Endometrial microvascular endothelial cells (primary cell): ENCODE results near the gene MYLK. TPM values are rescaled to one million over a fixed set of nuclear protein-coding genes. Genes with fewer than 3 reads are reported as not detected.
"Not testable (repeated sequence)": the region's sequence is repeated elsewhere in the genome, so short reads cannot be mapped to it uniquely, and the experiment has no call there.

ENCODE experiments used
- in situ Hi-C: cut with HindIII; loops from 2 replicates; pipeline ENCODE4 v1.10.0; 2017; ENCODE audit warnings: low sequenced_read_pairs, low pct_unique_long_range_greater_than_20kb; ENCODE audit errors: inconsistent ontology term
- total RNA-seq: library from RNA; depleted of rRNA; stranded (reverse); fragments of >200 nt; gene quantifications from one replicate; pipeline ENCODE4 v1.2.3, GENCODE V29; 2015; ENCODE audit errors: inconsistent ontology term

The MYLK gene
- total RNA-seq, 1 donor from 2014 or later = 18.0 TPM

GRCh38 chr3:123719061-123719756, 164.9 kb downstream of the MYLK start:
- in situ Hi-C loops = not testable (repeated sequence)

- in situ Hi-C loops = no loop called here
These were observed 166.0 kb downstream of the MYLK start for GRCh38 chr3:123718108-123718507.

GRCh38 chr3:123717451-123717850, 166.7 kb downstream of the MYLK start:
- in situ Hi-C loops = not testable (repeated sequence)

GRCh38 chr3:123716411-123716810, 167.7 kb downstream of the MYLK start:
- in situ Hi-C loops = no loop called here

- in situ Hi-C loops = no loop called here
These were observed 170.9 kb downstream of the MYLK start for GRCh38 chr3:123713211-123713610.

- in situ Hi-C loops = no loop called here
These were observed 171.9 kb downstream of the MYLK start for GRCh38 chr3:123712077-123712860.

- in situ Hi-C loops = no loop called here
These were observed 172.8 kb downstream of the MYLK start for GRCh38 chr3:123711356-123711755.

GRCh38 chr3:123708531-123708930, 175.6 kb downstream of the MYLK start:
- in situ Hi-C loops = no loop called here

- in situ Hi-C loops = not testable (repeated sequence)
These were observed 176.5 kb downstream of the MYLK start for GRCh38 chr3:123707641-123708040.

- in situ Hi-C loops = no loop called here
These were observed 177.3 kb downstream of the MYLK start for GRCh38 chr3:123706871-123707270.

GRCh38 chr3:123705488-123706285, 178.4 kb downstream of the MYLK start:
- in situ Hi-C loops = no loop called here

- in situ Hi-C loops = not testable (repeated sequence)
These were observed 180.5 kb downstream of the MYLK start for GRCh38 chr3:123703663-123704062.

- in situ Hi-C loops = no loop called here
These were observed 181.4 kb downstream of the MYLK start for GRCh38 chr3:123702720-123703119.

- in situ Hi-C loops = not testable (repeated sequence)
These were observed 182.1 kb downstream of the MYLK start for GRCh38 chr3:123702057-123702456.

GRCh38 chr3:123700791-123701722, 183.1 kb downstream of the MYLK start:
- in situ Hi-C loops = no loop called here

- in situ Hi-C loops = no loop called here
These were observed 185.3 kb downstream of the MYLK start for GRCh38 chr3:123698813-123699212.

GRCh38 chr3:123696808-123697207, 187.3 kb downstream of the MYLK start:
- in situ Hi-C loops = no loop called here
